CD14-positive monocyte (primary cell): ENCODE results near the gene SLC25A36. TPM values are rescaled to one million over a fixed set of nuclear protein-coding genes. Genes with fewer than 3 reads are reported as not detected.
"Not testable (repeated sequence)": the region's sequence is repeated elsewhere in the genome, so short reads cannot be mapped to it uniquely, and the experiment has no call there.

Experiments
- DNase-seq, 3 donors: peaks; one replicate each; pipeline ENCODE4 v3.0.0-alpha.2; 2011 to 2022
- H2AFZ ChIP-seq: 2 replicates; pipeline ENCODE4 v1.6.0; 2012; ENCODE audit warnings: mild to moderate bottlenecking, low read depth, low read length, inconsistent platforms; ENCODE audit not compliant: insufficient read depth, poor library complexity, severe bottlenecking
- H3K27ac ChIP-seq, 2 donors: 1 replicate in 1 of 2; 2 replicates in 1 of 2; pipeline ENCODE4 v1.5.1; 2012 to 2013; ENCODE audit warnings: low read length in 2 of 2, control low read depth in 1 of 2, inconsistent platforms in 1 of 2, low read depth in 1 of 2, mild to moderate bottlenecking in 1 of 2
- H3K27me3 ChIP-seq, 2 donors: one replicate each; pipeline versions ENCODE4 v1.6.0 to v1.6.1; 2011 to 2013; ENCODE audit warnings: low read length in 2 of 2; ENCODE audit not compliant: control insufficient read depth in 2 of 2, insufficient read depth in 2 of 2
- H3K36me3 ChIP-seq, 2 donors: replicated peaks in 1 of 2; 1 replicate in 1 of 2; 2 replicates in 1 of 2; pipeline versions ENCODE4 v1.5.1 to v1.6.1; 2012 to 2013; ENCODE audit warnings: low read length in 2 of 2, control low read depth in 1 of 2, inconsistent platforms in 1 of 2, mild to moderate bottlenecking in 1 of 2; ENCODE audit not compliant: insufficient read depth in 2 of 2, control insufficient read depth in 1 of 2
- H3K4me1 ChIP-seq, 2 donors: 1 replicate in 1 of 2; 2 replicates in 1 of 2; pipeline versions ENCODE4 v1.5.1 to v1.6.1; 2012 to 2013; ENCODE audit warnings: low read length in 2 of 2, control low read depth in 1 of 2, inconsistent platforms in 1 of 2, mild to moderate bottlenecking in 1 of 2, moderate library complexity in 1 of 2; ENCODE audit not compliant: insufficient read depth in 2 of 2, control insufficient read depth in 1 of 2
- H3K4me2 ChIP-seq: replicated peaks from 2 replicates; pipeline ENCODE3; 2012; ENCODE audit warnings: low read length, moderate library complexity, mild to moderate bottlenecking; ENCODE audit not compliant: poor library complexity, severe bottlenecking; ENCODE audit errors: extremely low read depth
- H3K4me3 ChIP-seq, 3 experiments: fragments of 200-600 bp in 1 of 3; sonication (generic) in 1 of 3; replicated peaks in 1 of 3; 1 replicate in 2 of 3; 2 replicates in 1 of 3; pipeline ENCODE4 v1.5.1; 2011 to 2013; ENCODE audit warnings: low read length in 3 of 3, mild to moderate bottlenecking in 3 of 3, control low read depth in 2 of 3, low read depth in 2 of 3, inconsistent platforms in 1 of 3, moderate library complexity in 1 of 3
- H3K79me2 ChIP-seq: 2 replicates; pipeline ENCODE4 v1.6.0; 2012; ENCODE audit warnings: mild to moderate bottlenecking, control low read depth, inconsistent platforms, low read length, moderate library complexity; ENCODE audit not compliant: insufficient read depth
- H3K9ac ChIP-seq: 2 replicates; pipeline ENCODE4 v1.6.0; 2017; ENCODE audit warnings: low read length, mild to moderate bottlenecking; ENCODE audit not compliant: insufficient read depth, poor library complexity, severe bottlenecking
- H3K9me3 ChIP-seq, 2 donors: replicated peaks in 1 of 2; 1 replicate in 1 of 2; 2 replicates in 1 of 2; pipeline versions ENCODE4 v1.5.1 to v1.6.1; 2012 to 2013; ENCODE audit warnings: low read length in 2 of 2, control low read depth in 1 of 2; ENCODE audit not compliant: control insufficient read depth in 1 of 2, insufficient read depth in 1 of 2
- H4K20me1 ChIP-seq: 2 replicates; pipeline ENCODE4 v1.6.0; 2012; ENCODE audit warnings: mild to moderate bottlenecking, low read length, control low read depth, moderate library complexity; ENCODE audit not compliant: insufficient read depth
- H3K27ac Mint-ChIP-seq, 7 donors: one replicate each; pipeline ENCODE4 v1.8.0; 2020; ENCODE audit warnings: mild to moderate bottlenecking in 7 of 7, mixed read lengths in 7 of 7, moderate library complexity in 6 of 7, inconsistent platforms in 2 of 7
- H3K27me3 Mint-ChIP-seq, 3 donors: one replicate each; pipeline ENCODE4 v1.8.0; 2021 to 2022; ENCODE audit warnings: low read depth in 3 of 3, mild to moderate bottlenecking in 3 of 3, mixed read lengths in 3 of 3, moderate library complexity in 3 of 3, inconsistent platforms in 1 of 3
- H3K36me3 Mint-ChIP-seq, 2 donors: one replicate each; pipeline ENCODE4 v1.8.0; 2020; ENCODE audit warnings: mixed read lengths in 2 of 2, inconsistent platforms in 1 of 2, mild to moderate bottlenecking in 1 of 2
- H3K4me1 Mint-ChIP-seq: one replicate; pipeline ENCODE4 v1.8.0; 2020; ENCODE audit warnings: mild to moderate bottlenecking, mixed read lengths
- H3K4me3 Mint-ChIP-seq, 2 donors: one replicate each; pipeline ENCODE4 v1.8.0; 2020; ENCODE audit warnings: mild to moderate bottlenecking in 2 of 2, mixed read lengths in 2 of 2, moderate library complexity in 1 of 2
- H3K9me3 Mint-ChIP-seq, 7 donors: one replicate each; pipeline ENCODE4 v1.8.0; 2020 to 2022; ENCODE audit warnings: mixed read lengths in 7 of 7, mild to moderate bottlenecking in 6 of 7, moderate library complexity in 6 of 7, inconsistent platforms in 2 of 7
- CTCF ChIP-seq: fragments of 200-600 bp; IDR thresholded peaks from one replicate; pipeline ENCODE4 v1.8.0; 2022; ENCODE audit warnings: antibody characterized with exemption, mild to moderate bottlenecking
- WGBS: methylation state at CpG from one replicate; pipeline ENCODE4 v1.1.5; 2013; ENCODE audit warnings: missing lambda C conversion rate; ENCODE audit not compliant: insufficient coverage; 5-methylcytosine and 5-hydroxymethylcytosine counted together
- intact Hi-C, 2 donors: fragments of 100-400 bp; cut with micrococcal nuclease; formaldehyde crosslinking; loops; one replicate each; pipeline versions ENCODE4 v1.15.0 to v1.15.1; 2023
- polyA plus RNA-seq, 3 donors: library from polyadenylated mRNA; depleted of rRNA in 1 of 3; unstranded in 2 of 3; stranded (reverse) in 1 of 3; fragments of 300-500 nt in 2 of 3; fragments of >200 nt in 1 of 3; fragmentation: Illumina TruSeq in 2 of 3; gene quantifications; 1 replicate in 2 of 3; 2 replicates in 1 of 3; pipeline ENCODE4 v1.2.3, GENCODE V29; 2012 to 2021

Gene SLC25A36
- polyA plus RNA-seq, 3 donors = 20.4 to 30.3 (median 20.6) TPM

GRCh38 chr3:140933109-140933508 lies 8.5 kb upstream of the SLC25A36 start:
- Mint-ChIP-seq H3K36me3 (peaks cover 0 to 2% of the 10 kb centered on the region in 2 donors), H3K27ac (no peak overlapping the region), H3K4me1 (peaks cover 3% of the 10 kb centered on the region), H3K27me3 (peaks cover 0 to 5% (median 4%) of the 10 kb centered on the region in 3 donors), H3K4me3 (no peak overlapping the region), H3K9me3 (peaks cover 4 to 18% (median 9%) of the 10 kb centered on the region in 7 donors)
- no peaks in the 10 kb centered on the region for H3K27me3 ChIP-seq
- intact Hi-C loops = no loop called here
- no peak overlapping the region for H3K9ac ChIP-seq
- H3K4me1 ChIP-seq = no peaks in the 10 kb centered on the region
- DNase-seq = no peak
- no peaks in the 10 kb centered on the region for H3K36me3 ChIP-seq
- H3K4me2 ChIP-seq = no peak overlapping the region
- no peak overlapping the region for H3K27ac ChIP-seq
- no peak for TF ChIP-seq CTCF
- no peak overlapping the region for H3K4me3 ChIP-seq
- 86% methylated on average over 4 of the region's 7 CpGs for WGBS
- H3K79me2 ChIP-seq = no peaks in the 10 kb centered on the region
- no peak overlapping the region for H2AFZ ChIP-seq
- H4K20me1 ChIP-seq = no peaks in the 10 kb centered on the region
- no peaks in the 10 kb centered on the region for H3K9me3 ChIP-seq

- WGBS = 97% methylated on average over 8 of the region's 8 CpGs
- no peaks in the 10 kb centered on the region for H3K27me3 ChIP-seq
- Mint-ChIP-seq H3K9me3 (peaks cover 4 to 19% (median 9%) of the 10 kb centered on the region in 7 donors), H3K4me1 (peaks cover 3% of the 10 kb centered on the region), H3K27ac (no peak overlapping the region), H3K36me3 (peaks cover 0 to 2% of the 10 kb centered on the region in 2 donors), H3K27me3 (peaks cover 0 to 5% (median 4%) of the 10 kb centered on the region in 3 donors), H3K4me3 (no peak overlapping the region)
- no peak overlapping the region for H3K4me3 ChIP-seq
- no peak for TF ChIP-seq CTCF
- no peaks in the 10 kb centered on the region for H3K79me2 ChIP-seq
- no peaks in the 10 kb centered on the region for H3K4me1 ChIP-seq
- DNase-seq = no peak
- no peak overlapping the region for H3K4me2 ChIP-seq
- H3K9ac ChIP-seq = no peak overlapping the region
- H3K9me3 ChIP-seq = no peaks in the 10 kb centered on the region
- H3K36me3 ChIP-seq = no peaks in the 10 kb centered on the region
- H3K27ac ChIP-seq = no peak overlapping the region
- intact Hi-C loops = no loop called here
- H4K20me1 ChIP-seq = no peaks in the 10 kb centered on the region
- H2AFZ ChIP-seq = no peak overlapping the region
Measured at GRCh38 chr3:140933552-140933951, 8.1 kb upstream of the SLC25A36 start.

DNA sequence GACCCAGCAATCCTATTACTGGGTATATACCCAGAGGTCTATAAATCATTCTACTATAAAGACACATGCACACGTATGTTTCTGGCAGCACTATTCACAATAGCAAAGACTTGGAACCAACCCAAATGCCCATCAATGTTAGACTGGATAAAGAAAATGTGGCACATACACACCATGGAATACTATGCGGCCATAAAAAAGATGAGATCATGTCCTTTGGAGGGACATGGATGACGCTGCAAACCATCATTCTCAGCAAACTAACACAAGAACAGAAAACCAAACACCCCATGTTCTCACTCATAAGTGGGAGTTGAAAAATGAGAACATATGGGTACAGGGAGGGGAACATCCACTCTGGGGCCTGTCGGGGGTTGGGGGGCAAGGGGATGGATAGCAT lies 2.3 kb upstream of the SLC25A36 start:
- H3K4me1 Mint-ChIP-seq = peaks cover 17% of the 10 kb centered on the region
- DNase-seq, H3K27me3 ChIP-seq, H3K27me3 Mint-ChIP-seq, intact Hi-C loops, H3K27ac ChIP-seq, H3K36me3 ChIP-seq, H3K27ac Mint-ChIP-seq, H3K4me3 ChIP-seq, H3K4me2 ChIP-seq, H2AFZ ChIP-seq, H3K9ac ChIP-seq, H3K4me3 Mint-ChIP-seq, H3K36me3 Mint-ChIP-seq, H3K9me3 ChIP-seq, H4K20me1 ChIP-seq: not testable (repeated sequence)
- peaks cover 4 to 21% (median 9%) of the 10 kb centered on the region in 7 donors for H3K9me3 Mint-ChIP-seq
- Histone ChIP-seq H3K79me2 (peaks cover 22% of the 10 kb centered on the region), H3K4me1 (peaks cover 10 to 22% of the 10 kb centered on the region in 2 donors)
- WGBS = no CpG with 5 or more reads among the region's 4 CpGs
